ENCODE data around the gene TBC1D1.

Gene TBC1D1

GRCh38 chr4:38125816-38126215 is 234.9 kb downstream of the TBC1D1 start:
- no peak for DNase-seq (ENCODE audit: low read depth)

DNA sequence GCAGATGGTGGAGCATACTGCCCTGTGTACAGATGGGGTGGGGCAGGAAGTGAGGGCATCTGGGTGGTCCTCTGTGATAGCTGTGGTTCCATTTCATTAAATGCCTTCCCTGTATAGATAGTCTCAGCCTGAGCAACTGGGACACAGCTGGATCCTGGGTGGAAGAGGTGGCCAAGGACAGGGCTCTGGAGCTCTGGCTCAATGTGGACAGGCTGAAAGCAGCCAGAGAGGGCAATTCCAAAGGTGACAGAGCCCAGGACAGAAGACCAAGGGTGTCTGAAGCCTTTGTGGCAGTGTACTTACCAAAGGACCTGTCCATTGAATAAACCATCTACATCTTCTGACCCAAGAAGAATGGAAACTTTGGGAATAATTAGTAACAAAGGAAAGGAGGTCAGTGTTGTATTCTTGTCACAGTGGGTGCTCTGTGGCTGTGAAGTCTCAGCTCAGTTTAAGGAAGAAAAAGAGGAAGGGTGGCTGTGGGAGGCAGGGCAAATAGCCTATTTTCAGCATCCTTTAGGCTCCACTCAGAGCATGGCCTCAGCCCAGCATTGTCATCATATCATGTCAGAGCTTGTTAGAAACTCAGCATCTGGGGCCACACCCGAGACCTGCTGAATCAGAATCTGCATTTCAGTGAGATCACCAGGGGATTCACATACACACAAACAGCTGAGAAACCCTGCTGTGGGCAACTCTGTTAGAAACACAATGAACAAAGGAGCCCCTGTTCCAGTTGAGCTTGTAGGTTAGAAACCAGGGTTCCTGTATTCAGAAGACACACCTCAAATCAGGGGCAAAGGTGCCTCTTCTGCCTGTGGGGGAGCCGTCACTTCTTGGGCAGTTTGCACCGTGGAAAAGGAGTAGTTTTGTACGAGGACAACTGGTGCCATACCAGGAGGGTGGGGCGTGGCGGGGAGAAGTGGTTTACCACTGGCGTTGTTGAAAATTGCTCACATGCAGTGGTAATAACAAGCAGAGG is 237.9 kb downstream of the TBC1D1 start:
- peak; percentile 54 for DNase-seq (ENCODE audit: low read depth)

GRCh38 chr4:38129460-38130227 is 238.8 kb downstream of the TBC1D1 start:
- DNase-seq (ENCODE audit: low read depth), result no peak

- no peak for DNase-seq (ENCODE audit: low read depth)
These were observed 240.0 kb downstream of the TBC1D1 start for GRCh38 chr4:38130884-38131283.

DNA sequence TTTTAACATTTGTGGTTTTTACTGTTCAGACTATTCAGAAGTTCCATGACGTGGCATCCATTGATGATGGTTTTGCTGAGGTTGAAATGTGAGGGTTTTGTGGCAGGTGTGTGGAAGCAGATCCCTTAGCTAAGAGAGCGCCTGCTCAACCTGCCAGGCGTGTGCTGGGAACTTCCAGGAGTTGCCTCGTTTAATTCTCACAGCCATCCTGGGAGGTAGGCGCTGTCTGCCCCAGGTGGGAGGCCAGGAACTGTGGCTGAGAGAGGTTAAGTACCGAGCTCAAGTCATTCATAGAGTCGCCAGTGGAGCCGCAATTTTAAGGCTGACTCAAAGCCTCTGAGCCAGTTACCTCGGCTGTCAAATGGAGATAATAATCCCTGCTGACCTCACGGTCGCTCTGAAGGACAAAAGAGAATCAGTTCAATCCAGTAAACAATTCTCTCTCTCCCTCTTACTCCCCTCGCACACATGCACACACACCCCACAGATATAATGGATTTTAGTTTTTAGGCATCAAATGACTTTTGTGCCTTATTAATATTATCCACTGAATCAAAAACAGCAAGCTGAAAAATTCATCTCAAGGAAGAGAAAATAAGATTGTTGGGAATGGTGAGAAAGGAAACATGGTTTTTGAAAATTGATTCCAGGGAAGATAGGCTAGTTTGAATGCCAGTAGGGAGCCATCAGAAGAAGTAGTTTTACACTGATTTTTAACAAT is 240.6 kb downstream of the TBC1D1 start:
- DNase-seq (ENCODE audit: low read depth), result no peak

DNA sequence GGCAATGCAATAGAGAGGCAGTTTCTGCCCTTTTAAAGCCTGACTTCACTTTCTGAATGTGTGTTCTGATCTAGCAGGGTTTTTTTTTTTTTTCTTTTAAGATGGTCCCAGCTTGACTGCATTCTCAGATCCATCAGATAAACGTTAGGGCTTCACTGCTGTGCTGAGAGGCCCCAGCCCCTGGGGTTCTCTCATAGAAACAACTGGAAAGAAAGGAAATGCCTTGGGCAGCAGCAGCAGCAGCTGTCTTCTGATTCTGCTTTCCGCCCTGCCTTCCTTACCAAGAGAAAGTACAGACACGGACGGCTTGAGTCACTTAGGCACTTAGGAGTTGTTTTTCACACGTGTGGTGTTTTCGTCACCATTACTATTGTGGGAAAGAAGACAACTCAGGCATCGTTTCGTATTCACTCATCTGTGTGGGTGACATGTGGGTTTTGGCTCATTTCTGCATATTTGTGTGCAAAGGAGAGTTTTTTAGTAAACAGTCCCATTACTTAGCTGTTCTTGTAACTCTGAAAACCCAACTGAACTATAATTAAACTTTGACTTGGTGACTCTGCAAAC is 241.3 kb downstream of the TBC1D1 start:
- peak; percentile 97 for DNase-seq (ENCODE audit: low read depth)

GRCh38 chr4:38132843-38133662 is 242.2 kb downstream of the TBC1D1 start:
- no peak for DNase-seq (ENCODE audit: low read depth)

DNA sequence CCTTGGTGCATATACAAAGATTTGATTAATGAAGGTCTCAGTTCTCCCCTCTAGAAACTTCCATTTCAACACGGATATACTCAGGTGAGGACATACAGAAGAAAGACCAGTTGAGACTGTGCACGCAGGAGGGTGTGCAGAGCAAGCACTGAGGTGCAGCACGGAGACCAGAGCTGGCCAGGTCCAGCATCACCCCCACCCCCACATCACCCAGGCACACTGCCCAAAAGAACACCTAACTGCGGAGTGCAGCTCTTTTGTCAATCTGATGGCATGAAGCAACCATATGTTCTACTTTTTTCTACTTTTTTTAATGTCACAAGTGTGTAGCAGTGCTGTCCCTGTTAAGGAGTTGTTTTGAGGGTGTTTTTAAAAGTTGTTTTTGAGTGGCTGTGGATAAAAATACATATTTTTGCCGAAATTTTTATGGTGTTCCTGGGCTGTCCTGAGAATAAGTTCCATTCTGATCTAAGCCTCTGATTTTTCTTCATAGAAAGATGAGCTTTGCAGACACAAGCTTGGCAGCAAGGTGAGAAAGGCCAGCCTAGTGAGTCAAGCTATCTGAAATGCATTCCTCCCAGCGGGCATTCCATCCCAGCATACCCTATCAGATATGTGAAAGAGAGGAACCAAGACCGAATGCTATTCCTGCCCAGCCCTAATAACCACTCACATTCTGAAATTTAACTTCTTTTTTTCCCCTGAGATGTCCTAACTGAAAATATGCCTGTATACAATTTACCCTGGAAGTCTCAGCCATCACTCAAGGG is 243.0 kb downstream of the TBC1D1 start:
- no peak for DNase-seq (ENCODE audit: low read depth)

GRCh38 chr4:38135201-38135600 is 244.3 kb downstream of the TBC1D1 start:
- no peak for DNase-seq (ENCODE audit: low read depth)

DNA sequence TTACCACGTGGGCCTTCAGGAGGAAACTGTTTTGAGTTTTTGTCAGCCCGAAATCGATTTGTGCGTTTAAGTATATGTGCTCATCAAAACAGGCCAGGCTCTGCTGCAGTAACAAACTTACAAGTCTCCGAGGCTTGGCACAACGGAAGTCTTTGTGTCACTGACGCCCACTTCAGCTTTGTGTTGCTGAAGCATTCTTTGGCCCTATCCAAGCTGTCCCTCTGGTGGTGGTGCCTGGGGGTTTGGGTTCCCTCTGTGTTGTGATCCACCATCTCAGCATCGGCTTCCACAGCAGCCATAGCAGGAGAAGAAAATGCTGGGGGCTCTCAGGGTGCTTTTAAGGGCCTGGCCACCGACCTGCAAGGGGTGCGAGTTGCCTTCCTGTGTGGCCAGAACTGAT is 245.7 kb downstream of the TBC1D1 start:
- no peak for DNase-seq (ENCODE audit: low read depth)

DNA sequence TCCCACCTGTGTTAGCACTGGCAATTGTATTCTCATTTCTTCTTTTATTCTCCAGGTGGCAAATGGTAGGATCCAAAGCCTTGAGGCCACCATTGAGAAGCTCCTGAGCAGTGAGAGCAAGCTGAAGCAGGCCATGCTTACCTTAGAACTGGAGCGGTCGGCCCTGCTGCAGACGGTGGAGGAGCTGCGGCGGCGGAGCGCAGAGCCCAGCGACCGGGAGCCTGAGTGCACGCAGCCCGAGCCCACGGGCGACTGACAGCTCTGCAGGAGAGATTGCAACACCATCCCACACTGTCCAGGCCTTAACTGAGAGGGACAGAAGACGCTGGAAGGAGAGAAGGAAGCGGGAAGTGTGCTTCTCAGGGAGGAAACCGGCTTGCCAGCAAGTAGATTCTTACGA is 246.2 kb downstream of the TBC1D1 start:
- no peak for DNase-seq (ENCODE audit: low read depth)

GRCh38 chr4:38138363-38138762 is 247.5 kb downstream of the TBC1D1 start:
- no peak for DNase-seq (ENCODE audit: low read depth)

GRCh38 chr4:38139187-38139586 is 248.3 kb downstream of the TBC1D1 start:
- DNase-seq (ENCODE audit: low read depth), result no peak

- no peak for DNase-seq (ENCODE audit: low read depth)
These were observed 249.8 kb downstream of the TBC1D1 start for GRCh38 chr4:38140643-38141203.

DNA sequence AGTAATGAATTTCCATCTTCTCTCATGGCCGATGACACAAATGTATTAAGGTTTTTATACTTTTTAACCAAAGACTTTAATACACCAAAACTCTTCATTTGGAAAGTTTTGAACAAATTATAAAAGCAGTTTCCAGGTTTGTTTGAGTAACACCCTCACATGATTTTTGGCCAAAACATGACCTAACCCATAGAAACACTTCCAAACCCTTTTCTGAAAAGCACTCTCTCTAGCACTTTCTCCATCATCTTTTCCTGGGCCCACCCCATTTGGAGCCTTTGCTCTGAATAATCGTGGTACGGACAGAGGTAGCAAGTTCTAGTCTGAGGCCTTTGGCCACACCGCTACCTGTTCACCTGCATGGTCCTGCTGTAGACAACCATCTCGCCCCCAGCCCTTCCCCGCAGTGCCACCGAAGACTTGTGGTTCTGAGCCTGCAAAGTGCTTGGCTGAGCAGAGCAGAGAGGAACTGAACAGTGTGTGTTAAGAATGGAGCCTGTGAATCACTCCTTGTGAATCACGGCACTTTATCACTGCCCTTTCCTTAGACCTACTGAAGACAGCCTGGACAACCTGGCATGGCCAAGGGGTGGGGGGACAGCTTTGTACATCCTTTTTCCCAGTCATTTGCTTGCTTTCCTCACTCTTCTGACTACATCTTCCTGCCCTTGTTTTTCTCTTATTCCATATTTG is 251.1 kb downstream of the TBC1D1 start:
- DNase-seq (ENCODE audit: low read depth), result no peak

GRCh38 chr4:38144031-38144430 is 253.1 kb downstream of the TBC1D1 start:
- DNase-seq (ENCODE audit: low read depth), result no peak

DNA sequence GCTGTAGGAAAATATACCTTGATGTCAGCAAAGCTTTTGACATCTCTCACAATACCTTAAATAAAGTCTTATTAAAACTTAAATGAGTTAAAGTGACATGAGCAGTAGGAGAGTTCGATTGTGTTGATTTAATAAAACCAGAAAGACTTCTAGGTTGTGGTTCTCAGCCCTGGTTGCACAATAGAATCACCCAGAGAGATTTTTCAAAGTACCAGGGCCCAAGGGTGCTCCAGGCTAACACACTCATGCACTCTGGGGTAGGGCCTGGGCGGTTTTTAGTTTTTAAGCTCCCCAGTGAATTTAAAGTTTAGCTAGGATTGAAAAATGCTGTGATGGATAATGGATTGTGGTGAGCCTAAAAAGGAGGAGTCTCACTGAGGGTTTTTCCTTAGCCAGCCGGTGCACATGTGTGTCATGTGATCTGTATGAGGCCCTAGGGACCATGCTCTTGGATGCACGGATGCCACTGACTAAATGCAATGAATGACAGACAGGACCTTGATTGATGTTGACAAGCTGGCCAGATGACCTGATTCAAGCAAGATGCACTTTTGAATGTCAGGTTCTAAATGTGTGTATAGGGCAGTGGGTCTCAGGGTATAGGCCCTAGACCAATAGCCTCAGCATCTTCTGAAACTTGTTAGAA is 254.3 kb downstream of the TBC1D1 start:
- DNase-seq (ENCODE audit: low read depth), result no peak

GRCh38 chr4:38145741-38146140 is 254.9 kb downstream of the TBC1D1 start:
- DNase-seq (ENCODE audit: low read depth), result no peak

DNA sequence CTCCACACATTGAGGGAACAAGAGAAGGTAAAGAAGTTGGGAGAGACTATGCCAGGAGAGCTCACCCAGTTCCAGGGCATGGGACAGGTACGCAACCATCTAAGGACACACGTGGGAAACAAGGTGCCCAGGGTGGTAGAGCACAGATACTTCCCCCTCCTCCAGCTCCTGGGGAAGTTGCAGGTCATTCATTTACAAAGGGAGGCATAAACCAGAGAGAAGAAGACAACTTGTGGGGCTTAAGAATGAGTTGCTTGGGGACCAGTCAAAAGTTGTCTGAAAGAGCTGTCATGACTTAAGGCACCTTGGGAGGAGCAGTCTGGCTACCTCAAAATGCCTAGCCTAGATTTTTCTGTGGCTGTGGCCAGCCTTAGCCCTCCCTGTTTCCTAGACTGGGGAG is 255.5 kb downstream of the TBC1D1 start:
- no peak for DNase-seq (ENCODE audit: low read depth)
